HCT116 (cell line): Measurements from ENCODE around the gene SCN2A. TPM values are rescaled to one million over a fixed set of nuclear protein-coding genes. Genes with fewer than 3 reads are reported as not detected.

Experiments
- ATAC-seq: fragments of 200-7000 bp; cut with Tn5 transposase; 2 replicates; pipeline ENCODE4 v1.9.1; 2020; ENCODE audit warnings: mild to moderate bottlenecking, moderate library complexity
- BruUV-seq: library from RNA; stranded (reverse); fragments of 400-500 nt; replicated peaks from 2 replicates; lab custom pipeline; 2021; lab: Mats Ljungman, UMichigan
- CTCF ChIA-PET: fragments of 300-600 bp; sonication (Branson Sonifier 250); formaldehyde crosslinking; loops from one replicate; lab custom pipeline; 2021; ENCODE audit warnings: antibody characterized with exemption; lab: Charles Lee
- POLR2A ChIA-PET: fragments of 300-600, 350-600 bp; sonication (Branson Sonifier 250); formaldehyde crosslinking; loops from one replicate; lab custom pipeline; 2021; ENCODE audit warnings: antibody characterized with exemption; lab: Charles Lee
- RAD21 ChIA-PET, 2 experiments: fragments of 300-600 bp; sonication (Branson Sonifier 250); formaldehyde crosslinking; loops; one replicate each; lab custom pipeline; 2023; ENCODE audit warnings: low total read pairs in 2 of 2; ENCODE audit not compliant: uncharacterized antibody in 2 of 2, unreplicated experiment in 2 of 2, low non-redundant PET in 1 of 2; lab: Charles Lee
- DNase-seq: peaks from one replicate; pipeline ENCODE4 v3.0.0-alpha.2; 2010; ENCODE audit warnings: low read depth, low spot score
- H2AFZ ChIP-seq: fragments of 200-600 bp; shearing (Covaris generic), sonication (generic); 2 replicates; pipeline ENCODE4 v1.6.1; 2017; ENCODE audit warnings: low read depth, mixed run types, mixed read lengths, antibody characterized with exemption, low read length; ENCODE audit not compliant: poor library complexity, severe bottlenecking
- H3K27ac ChIP-seq: 2 replicates; pipeline ENCODE4 v1.5.1; 2012; ENCODE audit warnings: low read depth, low read length
- H3K27me3 ChIP-seq: fragments of 200-600 bp; sonication (generic); 2 replicates; pipeline ENCODE4 v1.6.1; 2016; ENCODE audit warnings: mixed run types, low read length, mixed read lengths; ENCODE audit not compliant: insufficient read depth
- H3K36me3 ChIP-seq, 2 experiments: fragments of 200-500 bp in 1 of 2; fragments of 200-600 bp in 1 of 2; sonication (Bioruptor generic) in 1 of 2; sonication (generic) in 1 of 2; 2 replicates each; pipeline versions ENCODE4 v1.5.1 to v1.6.1; 2014 to 2016; ENCODE audit warnings: low read length in 2 of 2, inconsistent platforms in 1 of 2, mixed read lengths in 1 of 2, mixed run types in 1 of 2; ENCODE audit not compliant: insufficient read depth in 2 of 2, control insufficient read depth in 1 of 2
- H3K4me1 ChIP-seq, 2 experiments: fragments of 200-600 bp in 1 of 2; sonication (generic) in 1 of 2; 2 replicates each; pipeline versions ENCODE4 v1.5.1 to v1.6.1; 2012 to 2017; ENCODE audit warnings: low read length in 2 of 2, inconsistent platforms in 1 of 2, mild to moderate bottlenecking in 1 of 2, mixed read lengths in 1 of 2, mixed run types in 1 of 2, moderate library complexity in 1 of 2; ENCODE audit not compliant: insufficient read depth in 2 of 2, control insufficient read depth in 1 of 2
- H3K4me2 ChIP-seq: fragments of 200-600 bp; sonication (generic); 2 replicates; pipeline ENCODE4 v1.6.1; 2017; ENCODE audit warnings: mixed run types, low read length, mixed read lengths
- H3K4me3 ChIP-seq, 2 experiments: fragments of 200-600 bp in 1 of 2; sonication (generic) in 1 of 2; replicated peaks in 1 of 2; 2 replicates each; pipeline ENCODE4 v1.5.1; 2011 to 2016; ENCODE audit warnings: low read length in 2 of 2, control low read depth in 1 of 2, low read depth in 1 of 2, mild to moderate bottlenecking in 1 of 2, mixed read lengths in 1 of 2, mixed run types in 1 of 2
- H3K79me2 ChIP-seq: fragments of 200-600 bp; sonication (generic); 2 replicates; pipeline ENCODE4 v1.6.1; 2017; ENCODE audit warnings: mild to moderate bottlenecking, mixed run types, low read length, moderate library complexity, mixed read lengths; ENCODE audit not compliant: insufficient read depth
- H3K9ac ChIP-seq: fragments of 200-600 bp; sonication (generic); 2 replicates; pipeline ENCODE4 v1.6.1; 2016; ENCODE audit warnings: low read length, mixed read lengths
- H3K9me2 ChIP-seq: fragments of 200-600 bp; sonication (generic), shearing (Covaris generic); 2 replicates; pipeline ENCODE4 v1.6.1; 2017; ENCODE audit warnings: mixed run types, mild to moderate bottlenecking, moderate library complexity; ENCODE audit not compliant: insufficient read depth
- H3K9me3 ChIP-seq, 2 experiments: fragments of 200-500 bp in 1 of 2; fragments of 200-600 bp in 1 of 2; sonication (Bioruptor generic) in 1 of 2; sonication (generic) in 1 of 2; 2 replicates each; pipeline ENCODE4 v1.6.1; 2014 to 2017; ENCODE audit warnings: low read length in 2 of 2, mixed read lengths in 2 of 2, inconsistent platforms in 1 of 2, low read depth in 1 of 2, mild to moderate bottlenecking in 1 of 2, mixed run types in 1 of 2, moderate library complexity in 1 of 2; ENCODE audit not compliant: control insufficient read depth in 1 of 2, insufficient read depth in 1 of 2
- H4K20me1 ChIP-seq: fragments of 200-600 bp; sonication (generic), shearing (Covaris generic); 2 replicates; pipeline ENCODE4 v1.6.1; 2017; ENCODE audit warnings: mixed run types, mild to moderate bottlenecking, moderate library complexity; ENCODE audit not compliant: insufficient read depth
- EGR1 ChIP-seq: IDR thresholded peaks from 2 replicates; pipeline ENCODE4 v1.6.1; 2012; ENCODE audit warnings: low read depth
- ELF1 ChIP-seq: IDR thresholded peaks from 2 replicates; pipeline ENCODE4 v1.6.1; 2012; ENCODE audit warnings: low read depth, borderline replicate concordance
- EZH2phosphoT487 ChIP-seq: fragments of 200-600 bp; IDR thresholded peaks from 2 replicates; pipeline ENCODE4 v1.6.1; 2018; ENCODE audit warnings: antibody characterized with exemption, borderline replicate concordance
- FOSL1 ChIP-seq: IDR thresholded peaks from 2 replicates; pipeline ENCODE4 v1.6.1; 2012; ENCODE audit warnings: low read depth
- JUND ChIP-seq: IDR thresholded peaks from 2 replicates; pipeline ENCODE4 v1.6.1; 2012
- POLR2A ChIP-seq: IDR thresholded peaks from 2 replicates; pipeline ENCODE4 v1.7.0; 2011; ENCODE audit warnings: borderline replicate concordance; ENCODE audit not compliant: insufficient read depth, insufficient read length; ENCODE audit errors: extremely low read depth
- SIN3A ChIP-seq: IDR thresholded peaks from 2 replicates; pipeline ENCODE4 v1.6.1; 2012; ENCODE audit warnings: low read depth
- SP1 ChIP-seq: IDR thresholded peaks from 2 replicates; pipeline ENCODE4 v1.6.1; 2012; ENCODE audit warnings: low read depth
- YY1 ChIP-seq: IDR thresholded peaks from 2 replicates; pipeline ENCODE4 v1.6.1; 2011; ENCODE audit warnings: low read length, low read depth, moderate library complexity, mild to moderate bottlenecking; ENCODE audit not compliant: insufficient replicate concordance; ENCODE audit errors: extremely low read depth
- intact Hi-C: fragments of 100-400 bp; cut with micrococcal nuclease; formaldehyde crosslinking; loops from 2 replicates; pipeline ENCODE4 v1.10.0; 2022
- total RNA-seq: library from RNA; stranded (reverse); gene quantifications from one replicate; pipeline ENCODE4 v1.2.1, GENCODE V29; 2021; ENCODE audit not compliant: unreplicated experiment
- TF ChIP-seq, protein P1 (sequence below): IDR thresholded peaks from 2 replicates; pipeline ENCODE4 v1.6.1; 2011; ENCODE audit warnings: mild to moderate bottlenecking, low read length, moderate library complexity; ENCODE audit not compliant: insufficient replicate concordance; ENCODE audit errors: extremely low read depth

Gene SCN2A
- total RNA-seq, 1 experiment from 2014 or later, result 0.25 TPM

DNA sequence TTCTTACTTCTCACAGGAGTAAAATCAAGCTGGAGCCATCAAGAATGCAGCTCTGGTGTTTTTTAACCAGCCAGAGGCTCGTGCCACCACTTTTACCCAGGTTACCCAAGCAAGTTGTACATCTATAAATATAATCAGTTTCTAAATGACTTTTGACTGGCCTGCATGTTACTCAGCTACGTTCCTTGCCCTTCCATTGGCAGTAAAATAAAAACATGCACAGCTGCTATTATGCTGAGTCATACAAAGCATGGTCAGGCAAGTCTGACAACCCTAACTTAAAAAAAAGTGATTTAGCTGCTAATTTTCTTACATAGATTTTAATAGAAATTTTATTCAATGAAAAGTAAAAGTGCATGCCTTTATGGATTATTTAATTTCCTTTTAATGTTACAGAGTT, 118.5 kb downstream of the SCN2A start:
- intact Hi-C loops, result no loop called here
- H3K9ac ChIP-seq, result no peak overlapping the region
- H3K27ac ChIP-seq, result no peak overlapping the region
- H4K20me1 ChIP-seq, result no peaks in the 10 kb centered on the region
- ChIA-PET POLR2A (no interaction called here), CTCF (no interaction called here), RAD21 (no interaction called here)
- DNase-seq (no peak), ATAC-seq (no peak)
- no peak overlapping the region for H3K4me2 ChIP-seq
- H3K4me1 ChIP-seq, result no peaks in the 10 kb centered on the region
- no peak overlapping the region for H2AFZ ChIP-seq
- H3K9me2 ChIP-seq, result no peaks in the 10 kb centered on the region
- no peak for TF ChIP-seq ELF1
- TF ChIP-seq YY1, result no peak
- no peak for TF ChIP-seq SIN3A
- TF ChIP-seq EZH2phosphoT487, result no peak
- TF ChIP-seq EGR1, result no peak
- TF ChIP-seq, protein P1, sequence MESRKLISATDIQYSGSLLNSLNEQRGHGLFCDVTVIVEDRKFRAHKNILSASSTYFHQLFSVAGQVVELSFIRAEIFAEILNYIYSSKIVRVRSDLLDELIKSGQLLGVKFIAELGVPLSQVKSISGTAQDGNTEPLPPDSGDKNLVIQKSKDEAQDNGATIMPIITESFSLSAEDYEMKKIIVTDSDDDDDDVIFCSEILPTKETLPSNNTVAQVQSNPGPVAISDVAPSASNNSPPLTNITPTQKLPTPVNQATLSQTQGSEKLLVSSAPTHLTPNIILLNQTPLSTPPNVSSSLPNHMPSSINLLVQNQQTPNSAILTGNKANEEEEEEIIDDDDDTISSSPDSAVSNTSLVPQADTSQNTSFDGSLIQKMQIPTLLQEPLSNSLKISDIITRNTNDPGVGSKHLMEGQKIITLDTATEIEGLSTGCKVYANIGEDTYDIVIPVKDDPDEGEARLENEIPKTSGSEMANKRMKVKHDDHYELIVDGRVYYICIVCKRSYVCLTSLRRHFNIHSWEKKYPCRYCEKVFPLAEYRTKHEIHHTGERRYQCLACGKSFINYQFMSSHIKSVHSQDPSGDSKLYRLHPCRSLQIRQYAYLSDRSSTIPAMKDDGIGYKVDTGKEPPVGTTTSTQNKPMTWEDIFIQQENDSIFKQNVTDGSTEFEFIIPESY, result no peak
- TF ChIP-seq POLR2A, result no peak
- BruUV-seq, result no TSS peak
- H3K79me2 ChIP-seq, result no peaks in the 10 kb centered on the region
- H3K27me3 ChIP-seq, result no peaks in the 10 kb centered on the region
- no peaks in the 10 kb centered on the region for H3K36me3 ChIP-seq
- H3K9me3 ChIP-seq, result no peaks in the 10 kb centered on the region
- H3K4me3 ChIP-seq, result no peak overlapping the region

DNA sequence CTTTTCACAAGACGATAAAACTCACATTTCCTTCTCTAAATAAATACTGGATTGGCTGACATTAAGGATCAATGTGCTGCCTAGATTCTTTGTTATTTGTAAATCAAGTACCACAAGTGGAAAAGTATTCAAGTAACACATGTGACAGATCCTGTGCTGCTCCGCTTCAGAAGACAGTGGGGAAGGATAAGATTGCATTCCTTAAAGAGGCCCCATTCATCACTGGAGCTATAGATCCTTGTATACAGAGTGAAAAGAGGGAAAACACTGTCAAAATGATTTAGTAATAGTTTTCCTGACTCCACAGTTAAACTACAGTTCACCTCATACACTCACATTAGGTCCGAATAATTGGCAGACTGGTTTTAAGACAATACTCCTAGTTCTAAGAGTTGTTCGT, 122.3 kb downstream of the SCN2A start:
- ChIA-PET POLR2A (no interaction called here), CTCF (no interaction called here), RAD21 (no interaction called here)
- Histone ChIP-seq H2AFZ (no peak overlapping the region), H3K36me3 (no peaks in the 10 kb centered on the region), H3K79me2 (no peaks in the 10 kb centered on the region), H3K4me1 (no peaks in the 10 kb centered on the region), H3K4me2 (no peak overlapping the region), H3K4me3 (no peak overlapping the region), H3K9me2 (no peaks in the 10 kb centered on the region), H3K27ac (no peak overlapping the region), H3K27me3 (no peaks in the 10 kb centered on the region), H4K20me1 (no peaks in the 10 kb centered on the region), H3K9ac (no peak overlapping the region), H3K9me3 (no peaks in the 10 kb centered on the region)
- ATAC-seq (no peak), DNase-seq (no peak)
- BruUV-seq, result no TSS peak
- intact Hi-C loops, result no loop called here
- no peak for TF ChIP-seq JUND
- TF ChIP-seq FOSL1, result no peak
- TF ChIP-seq SP1, result no peak
